HEK293 (cell line): ENCODE results near the gene KIAA1614.

Experiments used
- CTCF ChIA-PET: fragments of 350-600 bp; formaldehyde crosslinking; extraction: SDS; loops from one replicate; lab custom pipeline; 2021; ENCODE audit warnings: antibody characterized with exemption; lab: Yijun Ruan, JAX
- POLR2A ChIA-PET: fragments of 300-600 bp; formaldehyde crosslinking; extraction: SDS; loops from one replicate; lab custom pipeline; 2020; ENCODE audit warnings: antibody characterized with exemption, inconsistent platforms; lab: Yijun Ruan, JAX
- H3K27ac ChIP-seq: fragments of 200-500 bp; sonication (Bioruptor generic); 2 replicates; pipeline ENCODE4 v1.5.1; 2014; ENCODE audit warnings: low read depth, low read length, control low read depth, inconsistent platforms; ENCODE audit errors: extremely low read depth
- H3K36me3 ChIP-seq, 2 experiments: fragments of 200-500 bp in 1 of 2; sonication (Bioruptor generic) in 1 of 2; 1 replicate in 1 of 2; 2 replicates in 1 of 2; pipeline ENCODE4 v1.5.1; 2014 to 2017; ENCODE audit warnings: inconsistent platforms in 2 of 2, low read length in 2 of 2; ENCODE audit not compliant: control insufficient read depth in 2 of 2, insufficient read depth in 1 of 2
- H3K4me1 ChIP-seq: fragments of 200-500 bp; sonication (Bioruptor generic); 2 replicates; pipeline ENCODE4 v1.5.1; 2014; ENCODE audit warnings: mild to moderate bottlenecking, low read length, inconsistent platforms; ENCODE audit not compliant: control insufficient read depth, insufficient read depth
- H3K4me3 ChIP-seq: 2 replicates; pipeline ENCODE4 v1.5.1; 2011; ENCODE audit warnings: low read depth, mild to moderate bottlenecking, control low read depth, low read length, moderate library complexity
- H3K9me3 ChIP-seq: fragments of 200-500 bp; sonication (Bioruptor generic); 2 replicates; pipeline ENCODE4 v1.5.1; 2014; ENCODE audit warnings: low read depth, low read length, inconsistent platforms; ENCODE audit not compliant: control insufficient read depth, insufficient read depth
- GLIS1 ChIP-seq: fragments of 450-650 bp; formaldehyde crosslinking; IDR thresholded peaks from 2 replicates; pipeline ENCODE4 v1.5.1; 2016; ENCODE audit warnings: missing biosample characterization, missing genetic modification characterization
- KLF1 ChIP-seq: fragments of 450-650 bp; formaldehyde crosslinking; IDR thresholded peaks from 2 replicates; pipeline ENCODE4 v1.5.1; 2016; ENCODE audit warnings: missing biosample characterization, missing genetic modification characterization
- KLF10 ChIP-seq: fragments of 450-650 bp; IDR thresholded peaks from 2 replicates; pipeline ENCODE4 v1.5.1; 2018; ENCODE audit warnings: missing biosample characterization, mild to moderate bottlenecking, missing genetic modification characterization
- REPIN1 ChIP-seq: fragments of 450-650 bp; formaldehyde crosslinking; IDR thresholded peaks from 2 replicates; pipeline ENCODE4 v1.5.1; 2017; ENCODE audit warnings: missing biosample characterization, missing genetic modification characterization, low read depth
- SCRT2 ChIP-seq: fragments of 450-650 bp; formaldehyde crosslinking; IDR thresholded peaks from 2 replicates; pipeline ENCODE4 v1.5.1; 2016; ENCODE audit warnings: missing biosample characterization, missing genetic modification characterization
- ZBTB21 ChIP-seq: fragments of 450-650 bp; formaldehyde crosslinking; IDR thresholded peaks from 2 replicates; pipeline ENCODE4 v1.5.1; 2017; ENCODE audit warnings: missing biosample characterization, missing genetic modification characterization
- ZNF132 ChIP-seq: fragments of 450-650 bp; formaldehyde crosslinking; IDR thresholded peaks from 2 replicates; pipeline ENCODE4 v1.5.1; 2017; ENCODE audit warnings: missing biosample characterization, missing genetic modification characterization, borderline replicate concordance
- ZNF169 ChIP-seq: fragments of 450-650 bp; formaldehyde crosslinking; IDR thresholded peaks from 2 replicates; pipeline ENCODE4 v1.5.1; 2016; ENCODE audit warnings: missing biosample characterization, missing genetic modification characterization
- ZNF292 ChIP-seq: fragments of 450-650 bp; formaldehyde crosslinking; IDR thresholded peaks from 2 replicates; pipeline ENCODE4 v1.5.1; 2016; ENCODE audit warnings: low read depth, missing biosample characterization, missing genetic modification characterization, borderline replicate concordance
- ZNF423 ChIP-seq: fragments of 450-650 bp; formaldehyde crosslinking; IDR thresholded peaks from 2 replicates; pipeline ENCODE4 v1.5.1; 2016; ENCODE audit warnings: missing biosample characterization, missing genetic modification characterization
- ZNF530 ChIP-seq: fragments of 450-650 bp; formaldehyde crosslinking; IDR thresholded peaks from 2 replicates; pipeline ENCODE4 v1.5.1; 2016; ENCODE audit warnings: low read depth, missing biosample characterization, missing genetic modification characterization
- ZNF660 ChIP-seq: fragments of 450-650 bp; IDR thresholded peaks from 2 replicates; pipeline ENCODE4 v1.5.1; 2018; ENCODE audit warnings: missing biosample characterization, mild to moderate bottlenecking, missing genetic modification characterization
- ZNF704 ChIP-seq: fragments of 450-650 bp; formaldehyde crosslinking; IDR thresholded peaks from 2 replicates; pipeline ENCODE4 v1.5.1; 2016; ENCODE audit warnings: missing biosample characterization, missing genetic modification characterization
- ZNF76 ChIP-seq: fragments of 450-650 bp; formaldehyde crosslinking; IDR thresholded peaks from 2 replicates; pipeline ENCODE4; 2016; ENCODE audit warnings: low read depth, missing biosample characterization, missing genetic modification characterization, borderline replicate concordance
- TF ChIP-seq, protein P1 (sequence below): fragments of 450-650 bp; formaldehyde crosslinking; IDR thresholded peaks from 2 replicates; pipeline ENCODE4 v1.5.1; 2016; ENCODE audit warnings: missing biosample characterization, missing genetic modification characterization, borderline replicate concordance
- TF ChIP-seq, protein P2 (sequence below): fragments of 450-650 bp; formaldehyde crosslinking; IDR thresholded peaks from 2 replicates; pipeline ENCODE4 v1.5.0; 2017; ENCODE audit warnings: missing biosample characterization, missing genetic modification characterization, borderline replicate concordance

KIAA1614 gene

DNA sequence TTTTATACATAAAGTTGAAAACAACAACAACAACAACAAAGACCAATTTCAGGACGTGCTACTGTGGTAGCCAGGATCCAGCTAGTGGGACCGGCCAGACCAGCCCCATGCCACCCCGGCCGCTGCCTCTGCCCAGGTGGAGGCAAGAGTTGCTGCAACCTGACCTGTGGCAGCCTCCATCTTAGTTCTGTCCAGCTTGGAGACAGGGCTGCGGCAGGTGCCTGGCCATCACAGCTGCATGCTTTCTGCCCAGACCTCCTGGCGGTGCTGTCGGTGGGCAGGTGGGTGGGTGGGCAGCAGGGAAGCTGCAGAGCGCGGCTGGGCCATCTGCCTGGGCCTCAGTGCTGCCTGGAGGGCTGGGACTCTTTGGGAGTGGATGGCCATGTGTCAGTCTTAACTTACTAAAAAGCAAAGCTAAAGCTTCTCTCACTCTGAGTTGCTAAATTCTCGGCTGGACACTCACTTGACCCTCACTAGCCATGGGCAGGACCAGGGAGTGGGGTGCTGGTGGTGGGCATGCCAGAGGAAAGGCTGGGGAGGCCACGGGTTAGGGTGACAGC, 38.6 kb downstream of the KIAA1614 start:
- H3K9me3 ChIP-seq, result no peaks in the 10 kb centered on the region
- ChIA-PET POLR2A (interaction anchor here (0.6 kb wide), 1 partner anchor 1120 kb away, joined by 4 read pairs; no protein-coding TSS in a partner anchor), CTCF (no interaction called here)
- H3K4me3 ChIP-seq, result no peak overlapping the region
- no peaks in the 10 kb centered on the region for H3K4me1 ChIP-seq
- H3K36me3 ChIP-seq, result peaks cover 0 to 35% of the 10 kb centered on the region in 2 experiments; a peak in 1 of 3 replicates
- H3K27ac ChIP-seq, result no peak overlapping the region
- TF ChIP-seq KLF1 (tag by site-specific recombination) (no peak), ZNF530 (tag by site-specific recombination) (no peak), SCRT2 (no peak), ZNF169 (tag by site-specific recombination) (no peak), ZNF132 (tag by site-specific recombination) (no peak), ZBTB21 (tag by site-specific recombination) (no peak), ZNF292 (tag by site-specific recombination) (no peak), ZNF704 (tag by site-specific recombination) (no peak), ZNF76 (no peak), REPIN1 (tag by site-specific recombination) (no peak), ZNF660 (tag by site-specific recombination) (no peak), ZNF423 (tag by site-specific recombination) (no peak)
- TF ChIP-seq, protein P1, sequence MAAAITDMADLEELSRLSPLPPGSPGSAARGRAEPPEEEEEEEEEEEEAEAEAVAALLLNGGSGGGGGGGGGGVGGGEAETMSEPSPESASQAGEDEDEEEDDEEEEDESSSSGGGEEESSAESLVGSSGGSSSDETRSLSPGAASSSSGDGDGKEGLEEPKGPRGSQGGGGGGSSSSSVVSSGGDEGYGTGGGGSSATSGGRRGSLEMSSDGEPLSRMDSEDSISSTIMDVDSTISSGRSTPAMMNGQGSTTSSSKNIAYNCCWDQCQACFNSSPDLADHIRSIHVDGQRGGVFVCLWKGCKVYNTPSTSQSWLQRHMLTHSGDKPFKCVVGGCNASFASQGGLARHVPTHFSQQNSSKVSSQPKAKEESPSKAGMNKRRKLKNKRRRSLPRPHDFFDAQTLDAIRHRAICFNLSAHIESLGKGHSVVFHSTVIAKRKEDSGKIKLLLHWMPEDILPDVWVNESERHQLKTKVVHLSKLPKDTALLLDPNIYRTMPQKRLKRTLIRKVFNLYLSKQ (tag by site-specific recombination), result no peak
- TF ChIP-seq, protein P2, sequence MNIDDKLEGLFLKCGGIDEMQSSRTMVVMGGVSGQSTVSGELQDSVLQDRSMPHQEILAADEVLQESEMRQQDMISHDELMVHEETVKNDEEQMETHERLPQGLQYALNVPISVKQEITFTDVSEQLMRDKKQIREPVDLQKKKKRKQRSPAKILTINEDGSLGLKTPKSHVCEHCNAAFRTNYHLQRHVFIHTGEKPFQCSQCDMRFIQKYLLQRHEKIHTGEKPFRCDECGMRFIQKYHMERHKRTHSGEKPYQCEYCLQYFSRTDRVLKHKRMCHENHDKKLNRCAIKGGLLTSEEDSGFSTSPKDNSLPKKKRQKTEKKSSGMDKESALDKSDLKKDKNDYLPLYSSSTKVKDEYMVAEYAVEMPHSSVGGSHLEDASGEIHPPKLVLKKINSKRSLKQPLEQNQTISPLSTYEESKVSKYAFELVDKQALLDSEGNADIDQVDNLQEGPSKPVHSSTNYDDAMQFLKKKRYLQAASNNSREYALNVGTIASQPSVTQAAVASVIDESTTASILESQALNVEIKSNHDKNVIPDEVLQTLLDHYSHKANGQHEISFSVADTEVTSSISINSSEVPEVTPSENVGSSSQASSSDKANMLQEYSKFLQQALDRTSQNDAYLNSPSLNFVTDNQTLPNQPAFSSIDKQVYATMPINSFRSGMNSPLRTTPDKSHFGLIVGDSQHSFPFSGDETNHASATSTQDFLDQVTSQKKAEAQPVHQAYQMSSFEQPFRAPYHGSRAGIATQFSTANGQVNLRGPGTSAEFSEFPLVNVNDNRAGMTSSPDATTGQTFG (tag by site-specific recombination), result no peak

DNA sequence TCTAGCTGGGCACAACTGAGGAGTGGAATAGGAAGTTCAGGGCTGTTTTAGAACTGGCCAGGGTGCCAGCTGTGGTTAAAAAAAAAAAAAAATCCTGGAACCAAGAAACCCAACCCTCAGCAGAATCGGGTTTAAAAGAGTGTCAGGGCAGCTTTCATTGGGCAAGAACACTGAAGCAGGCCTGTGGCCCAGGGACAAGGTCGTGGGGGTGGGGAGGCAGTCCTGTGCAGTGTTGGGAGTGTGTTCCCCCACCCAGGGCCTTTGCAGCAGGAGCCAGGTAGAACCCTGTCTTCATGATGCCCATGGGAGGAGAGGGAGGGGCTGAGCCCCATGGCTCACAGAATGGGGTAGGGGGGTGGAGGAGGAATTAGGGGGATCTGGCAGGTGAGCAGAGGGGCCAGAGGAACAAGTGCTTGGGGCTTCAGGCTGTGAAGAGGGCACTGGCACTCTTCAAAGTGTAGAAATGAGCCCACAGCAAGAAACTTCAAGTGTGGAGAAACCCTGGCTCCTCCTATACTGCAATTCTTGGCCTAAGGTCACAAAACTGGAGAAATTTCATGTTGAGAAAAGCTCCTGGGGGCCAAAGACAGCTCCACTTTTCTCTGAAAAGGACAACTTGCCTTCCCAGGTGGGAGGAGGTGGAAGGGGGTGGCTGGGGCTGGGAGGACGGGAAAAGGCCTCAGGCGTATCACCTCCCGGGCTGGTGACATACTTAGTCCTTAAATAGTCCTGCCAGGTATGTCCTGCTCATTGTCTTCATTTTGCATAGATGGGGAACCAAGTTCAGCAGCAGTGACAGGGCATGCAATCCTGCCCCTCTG, 39.3 kb downstream of the KIAA1614 start:
- CTCF ChIA-PET, result no interaction called here
- no peak overlapping the region for H3K4me3 ChIP-seq
- POLR2A ChIA-PET, result no interaction called here
- no peaks in the 10 kb centered on the region for H3K9me3 ChIP-seq
- TF ChIP-seq GLIS1 (tag by site-specific recombination), result no peak
- TF ChIP-seq KLF10 (tag by site-specific recombination), result no peak
- no peak overlapping the region for H3K27ac ChIP-seq
- H3K4me1 ChIP-seq, result no peaks in the 10 kb centered on the region
- H3K36me3 ChIP-seq, result peaks cover 0 to 35% of the 10 kb centered on the region in 2 experiments; a peak in 1 of 3 replicates
